ENCODE data around the gene SSBP4. TPM values are rescaled to one million over a fixed set of nuclear protein-coding genes. Genes with fewer than 3 reads are reported as not detected.
A peak's percentile ranks its signal among the peaks of the same experiment; 100 is the strongest.

Gene SSBP4
- total RNA-seq, 1 donor = 56.1 TPM

- DNase-seq (ENCODE audit: low read depth) = no peak
- no peak overlapping the region for H3K4me3 ChIP-seq (ENCODE audit: low read depth, low read length)
- TF ChIP-seq CTCF (IDR thresholded peaks at IDR 0.05; ENCODE audit: insufficient read depth, low read depth, low read length) = no peak
These were observed 46.8 kb downstream of the SSBP4 start for GRCh38 chr19:18465964-18466339.

- H3K4me3 ChIP-seq (ENCODE audit: low read depth, low read length) = no peak overlapping the region
- DNase-seq (ENCODE audit: low read depth) = no peak
- no peak for TF ChIP-seq CTCF (IDR thresholded peaks at IDR 0.05; ENCODE audit: insufficient read depth, low read depth, low read length)
These were observed 47.2 kb downstream of the SSBP4 start for GRCh38 chr19:18466354-18466753.

- DNase-seq (ENCODE audit: low read depth) = no peak
- no peak overlapping the region for H3K4me3 ChIP-seq (ENCODE audit: low read depth, low read length)
- TF ChIP-seq CTCF (IDR thresholded peaks at IDR 0.05; ENCODE audit: insufficient read depth, low read depth, low read length) = no peak
These were observed 48.8 kb downstream of the SSBP4 start for GRCh38 chr19:18467978-18468377.

- no peak for DNase-seq (ENCODE audit: low read depth)
These were observed 49.3 kb downstream of the SSBP4 start for GRCh38 chr19:18468517-18468916.

GRCh38 chr19:18469069-18469846 lies 50.1 kb downstream of the SSBP4 start:
- no peak overlapping the region for H3K4me3 ChIP-seq (ENCODE audit: low read depth, low read length)
- DNase-seq (ENCODE audit: low read depth) = peak; percentile 80
- peak; percentile 86 for TF ChIP-seq CTCF (IDR thresholded peaks at IDR 0.05; ENCODE audit: insufficient read depth, low read depth, low read length)

More at GRCh38 chr19:18468517-18468916, 49.3 kb downstream of the SSBP4 start:
- H3K4me3 ChIP-seq (ENCODE audit: low read depth, low read length) = no peak overlapping the region
- TF ChIP-seq CTCF (IDR thresholded peaks at IDR 0.05; ENCODE audit: insufficient read depth, low read depth, low read length) = no peak

GRCh38 chr19:18470787-18471186 lies 51.6 kb downstream of the SSBP4 start:
- DNase-seq (ENCODE audit: low read depth) = no peak
- H3K4me3 ChIP-seq (ENCODE audit: low read depth, low read length) = no peak overlapping the region
- no peak for TF ChIP-seq CTCF (IDR thresholded peaks at IDR 0.05; ENCODE audit: insufficient read depth, low read depth, low read length)

Data from fibroblast of villous mesenchyme (primary cell).